OCI-LY7 (cell line): ENCODE data around the gene RIMBP2. TPM values are rescaled to one million over a fixed set of nuclear protein-coding genes. Genes with fewer than 3 reads are reported as not detected.

Source experiments
- BruUV-seq: library from RNA; stranded (reverse); fragments of 400-500 nt; replicated peaks from 2 replicates; lab custom pipeline; 2021; lab: Mats Ljungman, UMichigan
- CTCF ChIA-PET: fragments of 300-600 bp; sonication (Branson Sonifier 250); formaldehyde crosslinking; loops from one replicate; lab custom pipeline; 2022; ENCODE audit warnings: antibody characterized with exemption; ENCODE audit not compliant: unreplicated experiment; lab: Charles Lee
- POLR2A ChIA-PET: fragments of 300-600 bp; sonication (Branson Sonifier 250); formaldehyde crosslinking; loops from one replicate; lab custom pipeline; 2022; ENCODE audit warnings: antibody characterized with exemption; lab: Charles Lee
- DNase-seq: peaks from one replicate; pipeline ENCODE4 v3.0.0-alpha.2; 2015; ENCODE audit warnings: low spot score
- H2AFZ ChIP-seq: fragments of 200-600 bp; sonication (generic), shearing (Covaris generic); 2 replicates; pipeline ENCODE4 v1.6.1; 2014; ENCODE audit warnings: mild to moderate bottlenecking, antibody characterized with exemption, low read length, moderate library complexity
- H3K27ac ChIP-seq: fragments of 200-600 bp; sonication (generic); 2 replicates; pipeline ENCODE4 v1.5.1; 2014; ENCODE audit warnings: mixed run types, low read depth, mild to moderate bottlenecking, moderate library complexity, low read length, inconsistent platforms; ENCODE audit not compliant: poor library complexity, severe bottlenecking
- H3K36me3 ChIP-seq: fragments of 200-600 bp; sonication (generic); 2 replicates; pipeline ENCODE4 v1.6.1; 2014; ENCODE audit warnings: mild to moderate bottlenecking, antibody characterized with exemption, low read length, moderate library complexity, mixed read lengths; ENCODE audit not compliant: insufficient read depth
- H3K4me1 ChIP-seq: fragments of 200-600 bp; sonication (generic); 2 replicates; pipeline ENCODE4 v1.5.1; 2014; ENCODE audit warnings: mild to moderate bottlenecking, low read length; ENCODE audit not compliant: insufficient read depth, poor library complexity, severe bottlenecking
- H3K4me2 ChIP-seq: fragments of 200-600 bp; sonication (generic); 2 replicates; pipeline ENCODE4 v1.6.1; 2014; ENCODE audit warnings: mild to moderate bottlenecking, low read length
- H3K4me3 ChIP-seq: fragments of 200-600 bp; sonication (generic); 2 replicates; pipeline ENCODE4 v1.5.1; 2014; ENCODE audit warnings: mild to moderate bottlenecking, low read depth, low read length; ENCODE audit not compliant: poor library complexity, severe bottlenecking
- H3K79me2 ChIP-seq: fragments of 200-600 bp; sonication (generic); 2 replicates; pipeline ENCODE4 v1.6.1; 2016; ENCODE audit warnings: low read depth, mild to moderate bottlenecking, low read length, moderate library complexity, mixed read lengths; ENCODE audit not compliant: insufficient read depth
- H3K9me2 ChIP-seq: fragments of 200-600 bp; sonication (generic); 2 replicates; pipeline ENCODE4 v1.6.1; 2016; ENCODE audit warnings: mild to moderate bottlenecking, low read length, mixed read lengths; ENCODE audit not compliant: insufficient read depth
- H3K9me3 ChIP-seq: fragments of 200-600 bp; sonication (generic); 2 replicates; pipeline ENCODE4 v1.6.1; 2014; ENCODE audit warnings: mild to moderate bottlenecking, mixed run types, low read length, mixed read lengths
- H4K20me1 ChIP-seq: fragments of 200-600 bp; sonication (generic); 2 replicates; pipeline ENCODE4 v1.6.1; 2014; ENCODE audit warnings: mild to moderate bottlenecking, antibody characterized with exemption, low read length, moderate library complexity, mixed read lengths; ENCODE audit not compliant: insufficient read depth
- CTCF ChIP-seq: fragments of 200-600 bp; sonication (generic); conservative IDR thresholded peaks from 2 replicates; pipeline ENCODE4 v1.5.1; 2014; ENCODE audit warnings: mild to moderate bottlenecking, antibody characterized with exemption, low read length, moderate library complexity, mixed read lengths
- EZH2phosphoT487 ChIP-seq: fragments of 200-600 bp; sonication (generic); IDR thresholded peaks from 2 replicates; pipeline ENCODE4 v1.6.1; 2018; ENCODE audit warnings: low read depth, borderline replicate concordance, mild to moderate bottlenecking, mixed run types, antibody characterized with exemption, low read length, moderate library complexity, mixed read lengths
- intact Hi-C: fragments of 100-400 bp; cut with micrococcal nuclease; formaldehyde crosslinking; loops from one replicate; pipeline ENCODE4 v1.10.0; 2022; ENCODE audit not compliant: unreplicated experiment
- total RNA-seq, 2 experiments: library from RNA; depleted of rRNA in 1 of 2; stranded (reverse); fragments of >200 nt in 1 of 2; shearing (Covaris generic) in 1 of 2; gene quantifications; 2 replicates each; pipeline ENCODE4 v1.2.3, GENCODE V29; 2014 to 2022

The RIMBP2 gene
- total RNA-seq, 2 experiments from 2014 or later = not detected

DNA sequence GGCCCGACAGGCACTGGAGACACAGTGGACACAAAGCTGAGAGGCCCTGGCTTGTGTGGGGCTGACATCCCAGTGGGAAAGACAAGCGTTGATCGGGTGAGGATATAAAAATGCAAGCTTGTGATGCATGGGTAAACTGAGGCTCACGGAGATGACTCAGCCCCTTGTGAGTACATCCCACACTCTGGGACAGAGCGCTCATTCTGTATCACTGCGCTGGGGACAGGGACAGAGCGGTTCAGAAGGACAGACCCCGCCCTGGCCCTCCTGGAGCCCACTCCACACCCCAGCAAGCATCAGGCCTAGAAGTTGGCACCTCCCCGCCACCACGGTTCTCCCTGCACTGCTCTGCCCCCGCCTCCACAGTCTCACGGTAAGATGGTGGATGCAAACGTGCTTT lies 222.1 kb downstream of the RIMBP2 start:
- no peak for DNase-seq
- intact Hi-C loops = no loop called here
- H3K27ac ChIP-seq = no peak overlapping the region
- no peak overlapping the region for H3K4me3 ChIP-seq
- no peaks in the 10 kb centered on the region for H3K4me1 ChIP-seq
- TF ChIP-seq CTCF = no peak
- no peak for TF ChIP-seq EZH2phosphoT487
- no peaks in the 10 kb centered on the region for H3K9me3 ChIP-seq
- no peaks in the 10 kb centered on the region for H3K79me2 ChIP-seq
- CTCF ChIA-PET = no interaction called here
- no peaks in the 10 kb centered on the region for H3K36me3 ChIP-seq
- H3K9me2 ChIP-seq = no peaks in the 10 kb centered on the region
- no peak overlapping the region for H2AFZ ChIP-seq
- POLR2A ChIA-PET = no interaction called here
- no peak overlapping the region for H3K4me2 ChIP-seq
- BruUV-seq = no TSS peak
- H4K20me1 ChIP-seq = no peaks in the 10 kb centered on the region

DNA sequence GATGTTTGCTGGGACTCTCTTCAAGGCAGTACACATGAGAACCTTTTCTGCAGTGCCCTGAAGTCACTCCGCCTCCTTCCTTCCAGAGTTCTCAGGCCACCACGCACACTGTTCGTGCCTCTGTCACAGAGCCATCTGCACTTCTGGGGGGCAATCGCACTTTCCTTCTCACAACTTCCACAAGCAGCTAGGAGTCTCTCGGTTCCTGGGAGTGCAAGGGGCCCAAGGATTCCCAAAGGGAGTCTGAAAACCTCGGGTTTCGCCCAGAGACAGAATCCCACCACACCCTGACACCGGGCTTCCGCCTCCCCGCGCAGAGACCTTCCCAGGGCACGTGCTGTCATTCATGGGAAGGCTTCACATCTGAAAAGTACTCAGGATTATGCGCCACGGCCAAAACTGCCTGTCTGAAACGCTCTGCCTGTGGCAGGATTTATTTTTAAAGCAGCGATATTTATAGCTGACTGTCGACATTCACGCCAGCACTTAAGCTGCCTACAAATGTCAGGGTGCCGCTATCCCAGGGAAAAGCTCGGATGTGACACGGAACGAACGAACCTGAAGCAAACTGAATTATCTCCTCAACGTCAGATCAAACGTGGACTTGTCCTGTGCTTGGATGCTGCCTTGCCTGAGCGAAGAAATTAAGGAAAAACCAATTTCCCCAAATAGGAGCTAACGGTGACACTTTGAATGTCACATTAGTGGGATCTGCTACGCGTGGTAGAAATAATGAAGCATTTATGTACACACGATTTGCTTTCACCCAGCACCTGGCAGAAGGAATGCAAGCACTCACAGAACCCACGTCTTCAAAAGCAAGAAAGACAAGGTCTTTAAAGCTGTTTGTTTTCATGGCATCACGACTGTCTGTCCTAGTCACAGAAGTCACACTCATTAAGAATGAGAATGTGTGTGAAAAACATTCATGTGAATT lies 224.4 kb downstream of the RIMBP2 start:
- no peak overlapping the region for H3K27ac ChIP-seq
- BruUV-seq = no TSS peak
- no peaks in the 10 kb centered on the region for H3K4me1 ChIP-seq
- DNase-seq = no peak
- H3K36me3 ChIP-seq = no peaks in the 10 kb centered on the region
- H3K9me3 ChIP-seq = no peaks in the 10 kb centered on the region
- no peak overlapping the region for H2AFZ ChIP-seq
- POLR2A ChIA-PET = no interaction called here
- no peaks in the 10 kb centered on the region for H3K9me2 ChIP-seq
- no peak for TF ChIP-seq CTCF
- TF ChIP-seq EZH2phosphoT487 = no peak
- H4K20me1 ChIP-seq = no peaks in the 10 kb centered on the region
- no peaks in the 10 kb centered on the region for H3K79me2 ChIP-seq
- CTCF ChIA-PET = no interaction called here
- H3K4me3 ChIP-seq = no peak overlapping the region
- H3K4me2 ChIP-seq = no peak overlapping the region
- intact Hi-C loops = no loop called here

DNA sequence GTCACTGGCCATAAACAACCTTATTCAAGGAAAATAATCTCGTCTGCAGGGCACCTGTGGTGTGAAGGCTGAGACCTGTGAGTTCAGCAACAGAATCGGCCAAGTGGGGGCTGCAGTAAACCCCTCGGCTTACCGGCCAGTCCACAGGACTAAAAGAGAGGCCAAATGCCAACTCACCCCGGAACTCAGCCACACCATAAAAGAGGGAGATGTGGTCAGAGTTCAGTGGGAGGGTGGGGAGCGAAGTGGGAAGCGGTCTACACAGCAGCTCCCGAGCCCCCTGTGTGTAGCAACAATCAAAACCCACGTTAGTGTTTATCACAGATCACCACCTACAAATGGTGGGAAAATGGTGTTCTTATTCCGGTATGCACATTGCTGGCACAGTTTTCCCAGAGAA lies 225.4 kb downstream of the RIMBP2 start:
- TF ChIP-seq EZH2phosphoT487 = no peak
- Histone ChIP-seq H3K4me2 (no peak overlapping the region), H3K36me3 (no peaks in the 10 kb centered on the region), H3K4me1 (no peaks in the 10 kb centered on the region), H3K9me2 (no peaks in the 10 kb centered on the region), H3K79me2 (no peaks in the 10 kb centered on the region), H3K4me3 (no peak overlapping the region), H3K27ac (no peak overlapping the region), H2AFZ (no peak overlapping the region), H4K20me1 (no peaks in the 10 kb centered on the region), H3K9me3 (no peaks in the 10 kb centered on the region)
- no TSS peak for BruUV-seq
- CTCF ChIA-PET = no interaction called here
- no peak for DNase-seq
- intact Hi-C loops = no loop called here
- POLR2A ChIA-PET = no interaction called here
